NB4 (cell line): ENCODE results near the gene PTGFRN.

ENCODE experiments used
- CTCF ChIP-seq: IDR thresholded peaks from one replicate; pipeline ENCODE4 v1.5.1; 2012; ENCODE audit warnings: low read depth, low read length
- MAX ChIP-seq: IDR thresholded peaks from 2 replicates; pipeline ENCODE4 v1.6.1; 2011; ENCODE audit warnings: low read depth, low read length
- POLR2A ChIP-seq: IDR thresholded peaks from 2 replicates; pipeline ENCODE4 v1.6.1; 2011; ENCODE audit warnings: mild to moderate bottlenecking; ENCODE audit not compliant: insufficient read length; ENCODE audit errors: extremely low read depth

- TF ChIP-seq CTCF (no peak), MAX (no peak), POLR2A (no peak)
Measured at GRCh38 chr1:116911188-116911553, 1.5 kb downstream of the PTGFRN start.
